Hematopoietic multipotent progenitor cell treated with erythropoietin and hydrocortisone succinate and interleukin-3 and kit ligand, for 17 days (in vitro differentiated cells): ENCODE results near the gene COA1.
"Not testable (repeated sequence)": the region's sequence is repeated elsewhere in the genome, so short reads cannot be mapped to it uniquely, and the experiment has no call there.

Experiments
- DNase-seq: peaks from one replicate; pipeline ENCODE4 v3.0.0-alpha.2; 2015; ENCODE audit warnings: low spot score

COA1 gene

DNA sequence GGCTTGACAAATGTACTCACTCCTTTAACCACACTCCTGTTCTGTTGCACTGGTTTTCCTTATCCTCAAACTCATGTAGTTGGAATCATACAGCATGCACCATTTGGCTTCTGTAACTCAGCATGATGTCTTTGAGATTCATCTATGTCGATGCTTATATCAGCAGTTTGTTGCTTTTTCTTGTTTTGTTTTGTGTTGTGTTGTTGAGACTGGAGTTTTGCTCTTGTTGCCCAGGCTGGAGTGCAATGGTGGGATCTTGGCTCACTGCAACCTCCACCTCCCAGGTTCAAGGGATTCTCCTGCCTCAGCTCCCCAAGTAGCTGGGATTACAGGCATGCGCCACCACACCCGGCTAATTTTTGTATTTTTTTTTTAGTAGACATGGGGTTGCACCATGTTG lies 101.5 kb downstream of the COA1 start:
- DNase-seq: not testable (repeated sequence)

DNA sequence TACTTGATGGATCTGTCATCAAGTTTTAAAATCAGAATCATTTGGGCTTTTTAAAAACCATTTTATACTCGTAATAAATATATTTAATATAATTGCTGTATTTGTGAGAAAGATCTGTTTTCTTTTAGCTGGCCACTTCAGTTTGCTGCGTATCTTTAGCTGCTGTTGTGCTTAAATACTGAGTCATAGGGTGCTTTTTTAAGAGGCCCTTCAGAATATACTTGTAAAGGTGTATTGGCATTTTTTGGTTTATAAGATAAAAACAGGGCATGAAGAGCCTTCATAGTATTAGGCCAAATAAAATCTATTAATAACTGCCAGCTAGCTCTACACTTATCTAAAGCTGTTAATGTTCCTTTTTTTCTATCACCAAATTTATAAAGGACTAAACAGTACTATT lies 102.6 kb downstream of the COA1 start:
- no peak for DNase-seq

DNA sequence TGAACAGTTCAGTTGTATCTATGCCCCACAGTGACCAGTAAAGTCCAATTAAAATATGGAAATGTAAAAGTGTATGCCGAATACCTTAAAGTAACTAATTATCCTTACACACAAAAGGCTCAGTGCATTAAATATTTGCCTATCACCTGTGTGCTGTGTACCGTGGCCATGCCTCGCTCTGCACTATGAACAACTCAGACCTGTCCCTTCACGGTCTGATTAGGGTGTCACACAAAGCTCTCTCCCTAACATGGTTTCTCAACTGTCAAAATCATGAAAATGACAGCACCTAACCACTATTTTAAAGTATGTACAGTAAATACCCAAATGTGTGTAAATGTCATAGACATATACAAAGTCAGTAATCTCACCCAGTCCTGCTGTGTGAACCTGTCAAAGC lies 103.3 kb downstream of the COA1 start:
- DNase-seq: no peak

DNA sequence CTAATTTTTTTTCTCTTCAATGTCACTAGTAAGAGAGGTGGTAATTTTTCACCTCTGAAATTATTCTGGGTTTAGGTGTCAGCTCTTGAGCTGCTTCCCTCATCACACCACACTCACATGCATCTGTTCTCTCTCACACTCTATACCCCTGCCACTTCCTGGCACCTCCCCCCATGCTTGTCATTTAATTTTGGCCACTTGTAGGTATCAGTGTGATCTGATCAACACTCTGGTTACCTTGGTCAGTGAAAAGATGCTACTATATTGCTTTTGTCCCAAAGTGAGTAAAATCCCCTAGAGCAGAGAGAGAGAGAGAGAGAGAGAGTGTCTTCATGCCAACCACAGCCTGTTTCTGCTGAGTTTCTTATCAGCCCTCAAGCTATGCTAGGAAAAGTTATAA lies 103.9 kb downstream of the COA1 start:
- DNase-seq: no peak

DNA sequence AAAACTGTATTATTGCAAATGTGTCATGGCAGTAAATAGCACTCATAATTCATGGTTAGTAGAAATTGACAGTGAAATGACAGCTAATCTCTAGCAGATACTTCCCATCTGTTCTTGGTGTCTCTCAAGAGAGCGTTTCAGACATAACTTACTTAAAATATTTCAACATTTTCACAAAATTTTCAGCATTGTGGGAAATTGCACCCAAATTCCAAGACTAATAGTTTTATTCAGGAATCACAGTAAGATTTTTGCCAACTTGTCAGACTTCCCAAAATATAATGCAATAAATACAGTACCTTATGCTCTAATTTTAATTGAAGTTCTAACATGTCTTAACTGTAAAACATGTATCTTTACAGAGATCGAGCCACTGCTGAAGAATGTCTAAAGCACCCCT lies 105.2 kb downstream of the COA1 start:
- DNase-seq: no peak

DNA sequence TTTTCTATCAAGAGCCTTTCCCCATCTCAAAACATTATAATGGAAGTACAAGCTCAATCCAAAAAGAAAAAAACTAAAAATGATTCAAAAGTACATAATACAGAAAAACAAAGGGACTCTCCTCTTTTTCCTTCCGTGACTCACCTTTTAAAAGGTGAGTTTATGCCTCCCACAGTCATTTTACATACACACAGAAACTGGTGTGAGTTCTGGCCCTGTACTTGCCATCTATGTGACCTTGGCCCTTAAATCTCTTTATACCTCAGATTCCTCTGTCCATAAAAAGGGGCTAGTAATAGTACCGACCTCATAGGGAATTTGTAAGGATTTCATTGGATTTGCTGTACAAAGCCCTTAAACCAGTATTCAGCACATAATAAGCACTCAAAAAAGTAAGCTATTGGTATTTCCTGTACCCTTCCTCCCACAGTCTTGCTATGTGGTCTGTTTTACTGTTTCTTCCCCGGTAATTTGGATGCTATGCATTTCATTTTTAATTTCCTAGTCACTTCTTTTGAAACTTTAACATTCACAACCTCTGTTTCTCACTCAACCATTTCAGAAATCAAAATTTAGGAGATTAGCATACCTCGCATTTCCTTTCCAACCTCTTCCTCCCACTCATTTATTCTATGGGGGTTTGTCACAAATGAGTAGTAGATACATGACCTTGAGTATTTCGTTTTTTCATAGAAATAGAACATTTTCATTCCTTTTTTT lies 107.4 kb downstream of the COA1 start:
- DNase-seq: no peak

DNA sequence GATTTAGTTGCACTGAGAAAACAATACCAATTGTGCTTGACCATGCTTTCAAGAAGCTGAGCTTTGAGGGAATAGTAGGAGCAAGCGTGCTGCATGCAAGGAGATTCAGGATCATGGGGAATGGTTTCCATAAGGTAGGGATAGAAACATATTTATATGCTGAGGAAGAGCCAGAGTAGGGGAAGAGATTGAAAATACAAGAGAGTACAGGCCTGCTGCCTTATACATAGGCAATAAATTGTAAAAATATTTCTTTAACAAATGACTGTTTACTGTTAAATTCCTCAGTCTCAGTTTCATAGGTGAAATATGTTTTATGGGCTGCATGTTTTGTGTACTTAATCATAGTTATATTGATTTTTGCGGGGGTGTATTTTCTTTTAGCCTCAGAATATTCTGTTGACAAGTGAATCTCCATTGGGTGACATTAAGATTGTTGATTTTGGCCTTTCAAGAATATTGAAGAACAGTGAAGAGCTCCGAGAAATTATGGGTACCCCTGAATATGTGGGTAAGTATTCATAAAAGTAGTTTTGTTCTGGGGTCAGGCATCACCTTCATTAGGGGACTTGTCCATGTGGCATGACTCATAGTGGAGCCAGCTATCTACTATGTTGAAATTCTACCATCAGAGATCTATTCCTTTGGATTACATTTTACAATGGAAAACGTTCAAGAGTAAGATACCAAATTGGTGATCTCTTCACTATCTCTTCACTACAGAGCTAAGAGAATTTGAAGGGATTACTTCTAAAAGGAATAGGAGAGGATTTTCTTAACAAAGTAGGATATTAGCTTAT lies 109.9 kb downstream of the COA1 start:
- no peak for DNase-seq

DNA sequence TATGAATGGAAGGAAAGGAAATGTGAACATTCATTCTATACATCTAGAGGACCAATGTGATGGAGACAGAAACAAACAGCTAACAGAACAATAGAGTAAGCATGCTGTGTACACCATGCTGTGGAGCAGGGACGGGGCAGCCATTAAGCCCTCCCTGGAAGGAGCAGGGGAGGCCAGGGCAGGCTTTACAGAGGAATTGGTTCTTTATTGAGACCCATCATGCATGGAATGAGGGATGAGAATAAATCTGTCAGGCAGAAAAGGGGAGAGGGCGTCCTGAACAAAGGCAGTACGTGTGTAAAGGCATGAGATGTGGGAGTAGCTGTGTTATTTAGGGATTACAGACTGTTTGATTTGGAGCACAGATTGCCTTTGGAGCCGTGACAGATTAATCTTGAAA lies 111.2 kb downstream of the COA1 start:
- DNase-seq: no peak

DNA sequence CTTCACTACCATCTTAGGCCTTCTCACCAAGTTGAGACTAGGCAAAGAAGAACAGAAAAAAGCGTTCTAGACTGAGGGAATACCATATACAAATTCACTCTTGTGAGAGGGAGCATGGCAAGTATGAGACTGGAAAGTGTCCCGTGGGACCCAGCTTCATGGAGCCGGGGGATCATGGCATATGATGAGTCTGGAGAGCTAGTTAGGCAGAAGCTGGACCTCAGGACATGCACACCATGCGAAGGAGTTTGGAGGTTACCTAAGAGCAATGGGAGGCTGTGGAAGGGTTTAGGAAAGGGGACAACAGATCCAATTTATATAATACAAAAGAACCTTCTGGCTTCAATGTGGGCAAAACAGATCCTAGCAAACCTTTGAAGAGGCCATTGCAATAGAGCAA lies 112.3 kb downstream of the COA1 start:
- no peak for DNase-seq

DNA sequence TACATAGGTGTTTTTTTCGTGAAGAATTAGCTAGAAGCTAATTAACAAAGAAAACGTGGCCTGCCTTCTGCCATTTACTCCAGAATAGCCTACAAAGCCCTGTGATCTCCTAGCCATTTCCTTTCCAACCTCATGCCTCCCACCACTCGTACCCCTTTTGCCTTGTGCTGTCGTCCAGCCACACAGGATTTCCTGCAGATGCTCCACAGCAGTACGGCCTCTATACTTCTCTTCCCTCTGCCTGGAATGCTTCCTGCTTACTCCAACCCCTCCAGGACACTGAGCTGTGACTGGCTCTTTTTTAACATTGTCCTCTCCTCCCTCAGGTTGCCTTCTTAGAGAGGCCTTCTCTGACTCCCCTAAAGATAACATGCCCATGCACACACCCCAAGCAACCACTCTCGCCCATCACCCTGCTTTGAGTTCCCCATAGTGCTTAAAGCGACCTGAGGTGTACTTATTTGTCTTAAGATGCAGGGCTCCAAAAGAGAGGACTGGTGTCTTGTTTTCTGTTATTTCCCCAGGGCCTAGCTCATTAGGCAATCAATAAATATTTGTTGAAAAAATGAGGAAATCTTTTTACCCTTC lies 113.7 kb downstream of the COA1 start:
- DNase-seq: no peak

DNA sequence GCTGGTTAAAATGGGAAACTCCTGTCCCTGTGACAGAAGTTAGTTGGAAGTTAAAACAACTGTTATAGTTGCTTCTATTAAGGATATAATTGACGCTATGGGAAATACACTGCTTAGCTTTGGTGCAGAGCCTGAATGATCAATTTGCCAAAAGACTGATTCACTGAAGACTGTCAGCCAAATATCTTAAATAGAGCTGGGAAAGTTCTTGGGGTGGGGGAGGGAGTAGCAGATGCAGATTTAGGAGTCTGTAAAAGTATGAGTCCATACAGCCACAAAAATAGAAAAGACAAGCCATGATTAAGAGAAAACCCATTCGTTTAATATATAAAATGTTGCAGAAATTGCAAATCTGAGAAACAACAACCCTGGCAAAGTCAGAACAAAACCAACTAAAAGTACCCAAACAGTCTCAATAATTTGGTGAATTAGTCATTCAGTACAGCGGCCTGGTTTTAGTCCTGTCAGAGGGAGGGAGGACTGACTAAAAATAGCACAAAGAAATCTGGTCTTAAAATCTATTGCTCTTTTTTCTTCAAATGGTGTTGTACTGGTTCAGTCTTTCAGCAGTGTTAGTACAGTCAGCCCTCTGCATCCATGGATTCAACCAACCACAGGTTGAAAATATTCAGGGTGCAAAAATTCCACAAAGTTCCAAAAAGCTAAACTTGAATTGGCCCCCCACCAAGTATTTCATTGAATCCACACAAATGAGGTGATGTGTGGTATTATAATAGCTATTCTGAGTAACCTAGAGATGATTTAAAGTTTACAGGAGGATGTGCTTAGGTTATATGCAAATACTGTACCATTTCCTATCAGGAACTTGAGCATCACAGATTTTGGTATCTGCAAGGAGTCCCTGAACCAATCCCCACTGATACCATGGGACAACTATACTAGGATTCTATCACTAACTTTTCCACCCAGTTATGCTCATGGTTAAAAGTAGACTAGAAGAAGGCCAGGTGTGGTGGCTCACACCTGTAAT lies 116.4 kb downstream of the COA1 start:
- no peak for DNase-seq

DNA sequence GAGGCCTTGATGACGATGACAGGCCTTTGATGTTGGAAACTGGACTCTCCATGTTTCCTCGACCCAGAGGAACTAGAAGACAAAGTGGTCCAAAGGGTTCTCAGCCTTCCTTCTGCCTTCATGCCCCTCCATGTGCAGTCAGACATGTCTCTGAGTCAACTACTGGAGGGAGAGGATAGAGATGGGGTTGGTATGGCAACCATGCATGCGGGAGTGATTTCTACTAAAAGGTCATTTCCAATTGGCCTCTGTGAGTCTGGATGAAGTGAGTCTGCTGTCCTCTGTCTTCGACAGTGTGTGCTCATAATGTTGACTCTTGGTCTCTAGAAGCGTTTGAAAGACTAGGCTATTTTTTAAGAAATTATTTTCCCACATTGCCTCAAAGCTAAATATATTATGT lies 117.2 kb downstream of the COA1 start:
- no peak for DNase-seq

DNA sequence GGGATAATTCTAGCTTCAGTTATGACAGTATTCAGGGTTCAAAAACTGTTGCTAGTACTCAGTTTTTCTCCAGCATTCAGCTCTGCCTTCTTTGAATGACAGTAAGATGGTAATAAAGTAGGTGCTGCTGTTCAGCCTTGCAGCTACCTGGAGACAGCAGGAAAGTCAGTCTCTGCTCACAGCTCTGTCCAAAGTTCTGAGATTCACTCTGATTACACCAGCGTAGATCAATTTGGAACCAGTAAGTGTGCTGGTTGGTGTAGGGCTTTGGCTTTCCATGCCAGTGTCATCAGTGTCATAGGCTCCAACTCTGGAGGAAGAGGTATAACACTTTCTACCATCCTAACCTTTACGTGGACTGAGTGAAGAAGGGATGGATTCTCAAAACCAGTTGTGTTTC lies 120.2 kb downstream of the COA1 start:
- DNase-seq: no peak

DNA sequence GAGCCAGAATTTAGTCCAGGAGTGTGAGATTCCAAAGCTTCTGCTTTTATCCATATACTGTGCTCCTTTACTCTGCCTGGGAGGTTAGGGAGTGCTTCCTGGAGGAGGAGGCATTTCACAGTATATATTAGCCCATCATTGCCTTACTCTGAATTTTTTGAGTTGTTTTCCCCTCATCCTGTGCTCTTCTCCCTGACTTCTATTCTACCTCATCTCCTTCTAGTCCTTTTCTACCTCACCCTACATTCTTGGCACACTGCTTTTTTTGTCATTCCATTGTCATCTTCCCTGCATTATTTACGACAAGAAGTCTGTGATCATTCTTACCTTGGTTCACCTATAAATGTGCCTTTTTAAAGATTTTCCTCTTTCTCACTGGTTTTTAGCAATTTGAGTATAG lies 125.1 kb downstream of the COA1 start:
- no peak for DNase-seq

DNA sequence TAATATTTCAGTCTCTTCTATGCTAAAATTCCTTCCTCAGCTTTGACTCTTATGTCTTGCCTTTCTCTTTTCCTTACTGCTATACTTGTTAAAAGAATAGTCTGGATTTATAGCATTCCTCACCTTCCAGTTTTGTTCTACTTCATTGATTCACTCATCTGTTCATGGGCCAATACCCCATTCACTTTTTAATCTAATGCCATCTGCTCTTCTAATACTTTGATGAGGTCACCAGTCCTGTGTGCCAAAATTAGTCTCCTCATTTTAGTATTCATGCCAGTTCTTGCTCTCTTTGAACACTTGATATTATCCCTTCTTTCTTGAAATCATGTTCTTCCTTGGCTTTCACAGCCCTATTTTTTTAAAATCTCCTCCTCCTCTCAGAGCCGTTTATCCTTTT lies 127.1 kb downstream of the COA1 start:
- DNase-seq: no peak

DNA sequence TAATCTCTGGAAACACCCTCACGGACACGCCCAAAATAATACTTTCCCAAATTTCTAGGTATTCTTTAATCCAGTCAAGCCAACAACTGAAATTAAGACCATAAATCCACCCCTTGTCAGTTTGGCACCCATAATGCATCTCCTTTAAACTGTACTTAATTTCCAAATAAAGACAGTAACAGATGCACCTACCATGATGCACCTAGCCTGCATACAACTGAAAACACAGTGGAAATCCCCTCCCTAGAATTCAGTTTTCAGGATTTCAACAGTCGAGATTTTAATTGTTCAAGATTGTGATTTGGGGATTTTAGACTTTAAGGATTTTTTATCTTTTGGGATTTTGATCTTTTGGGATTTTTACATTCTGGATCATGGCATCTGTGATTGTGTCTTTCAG lies 129.3 kb downstream of the COA1 start:
- no peak for DNase-seq

DNA sequence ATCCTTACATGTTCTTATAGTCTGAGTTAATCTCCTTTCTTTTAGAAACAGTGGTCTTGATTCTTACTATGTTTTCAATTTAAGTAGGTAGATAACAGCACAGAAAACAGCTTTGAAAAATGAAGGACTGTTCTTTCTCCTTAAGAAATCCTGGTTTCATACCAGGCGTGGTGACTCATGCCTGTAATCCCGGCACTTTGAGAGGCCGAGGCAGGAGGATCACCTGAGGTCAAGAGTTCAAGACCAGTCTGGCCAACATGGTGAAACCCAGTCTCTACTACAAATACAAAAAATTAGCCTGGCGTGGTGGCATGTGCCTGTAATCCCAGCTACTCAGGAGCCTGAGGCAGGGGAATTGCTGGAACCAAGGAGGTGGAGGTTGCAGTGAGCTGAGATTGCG lies 132.9 kb downstream of the COA1 start:
- DNase-seq: not testable (repeated sequence)

DNA sequence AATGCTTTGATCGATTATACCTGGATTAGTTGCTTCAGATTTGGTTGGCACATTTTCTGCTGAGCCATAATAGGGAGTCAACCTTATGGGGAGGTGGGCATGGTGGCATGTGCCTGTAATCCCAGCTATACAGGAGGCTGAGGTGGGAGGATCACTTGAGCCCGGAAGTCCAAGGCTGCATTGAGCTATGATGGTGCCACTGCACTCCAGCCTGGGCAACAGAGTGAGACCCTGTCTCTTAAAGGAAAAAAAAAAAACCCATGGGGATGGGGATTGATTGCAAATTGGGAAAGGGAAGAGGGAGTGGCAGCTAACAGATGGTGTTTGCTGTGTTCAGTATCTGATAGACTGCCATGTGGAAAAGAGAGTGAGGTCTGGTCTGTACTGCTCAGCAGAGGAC lies 135.3 kb downstream of the COA1 start:
- DNase-seq: no peak

DNA sequence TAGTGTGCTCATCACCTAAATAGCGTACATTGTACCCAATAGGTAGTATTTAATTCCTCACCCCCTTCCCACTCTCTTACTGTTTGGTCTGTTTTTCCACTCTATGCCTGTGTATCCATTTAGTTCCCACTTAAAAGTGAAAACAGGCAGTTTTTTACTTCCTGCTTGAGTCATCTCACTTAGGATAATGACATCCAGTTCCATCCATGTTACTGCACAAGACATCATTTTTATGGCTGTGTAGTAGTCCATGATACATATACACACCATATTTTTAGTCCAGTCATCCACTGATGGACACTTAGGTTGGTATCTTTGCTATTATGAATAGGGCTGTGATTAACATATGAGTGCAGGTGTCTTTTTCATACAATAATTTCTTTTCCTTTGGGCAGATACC lies 136.3 kb downstream of the COA1 start:
- DNase-seq: no peak

DNA sequence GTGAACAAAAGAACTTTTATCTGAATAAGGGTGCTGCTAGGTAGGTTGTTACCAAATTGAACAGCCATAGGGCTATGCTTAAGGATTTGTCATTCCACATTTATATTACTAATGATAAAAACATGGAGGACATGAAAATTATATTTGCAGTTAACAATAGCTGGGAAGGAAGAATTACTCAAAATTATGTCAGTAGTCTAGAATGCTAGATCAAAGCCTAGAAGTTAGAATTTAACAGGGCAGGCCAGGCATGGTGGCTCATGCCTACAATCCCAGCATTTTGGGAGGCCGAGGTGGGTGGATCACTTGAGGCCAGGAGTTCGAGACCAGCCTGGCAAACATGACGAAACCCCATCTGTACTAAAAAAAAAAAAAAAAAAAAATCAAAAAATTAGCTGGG lies 137.0 kb downstream of the COA1 start:
- DNase-seq: no peak

DNA sequence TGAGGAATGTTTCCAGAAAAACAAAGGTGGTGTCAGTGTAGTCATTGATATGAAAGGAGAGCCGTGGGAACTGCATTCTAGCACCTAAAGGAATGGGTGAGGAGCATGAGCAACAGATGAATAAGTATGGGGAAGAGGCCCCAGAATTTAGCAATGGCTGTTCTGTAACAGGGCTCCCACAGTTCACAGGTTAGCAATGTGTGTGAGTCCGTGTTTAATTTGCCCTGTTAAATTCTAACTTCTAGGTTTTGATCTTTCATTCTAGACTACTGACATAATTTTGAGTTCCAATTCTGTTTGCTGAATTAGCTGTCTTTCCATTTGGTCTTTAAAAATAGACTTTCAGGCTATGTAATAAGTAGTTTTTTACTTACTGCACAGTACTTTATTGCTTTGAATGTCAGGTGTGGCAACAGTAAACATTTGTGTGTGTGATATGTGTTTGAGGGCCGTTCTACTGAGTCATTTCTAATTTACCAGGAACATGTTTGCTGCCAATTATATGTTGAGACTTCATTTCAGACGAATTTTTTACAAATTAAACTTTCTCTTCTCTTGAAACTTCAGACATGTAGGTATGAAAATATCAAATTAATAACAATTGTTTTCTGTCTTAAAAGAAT lies 137.7 kb downstream of the COA1 start:
- DNase-seq: no peak
